Activated CD4-positive, alpha-beta T cell treated with anti-CD3 and anti-CD28 coated beads, Interleukin-2, amount 50 U/mL, for 16 hours (primary cell): ENCODE measurements around the gene C10orf53.

ENCODE experiments used
- DNase-seq: peaks from one replicate; pipeline ENCODE4 v3.0.0-alpha.2; 2020

Gene C10orf53

GRCh38 chr10:49739426-49739825, 60.0 kb downstream of the C10orf53 start:
- DNase-seq, result no peak

- DNase-seq, result no peak
These were observed 61.1 kb downstream of the C10orf53 start for GRCh38 chr10:49740346-49741107.

GRCh38 chr10:49741108-49741995, 61.9 kb downstream of the C10orf53 start:
- no peak for DNase-seq

GRCh38 chr10:49742683-49743463, 63.4 kb downstream of the C10orf53 start:
- no peak for DNase-seq

DNA sequence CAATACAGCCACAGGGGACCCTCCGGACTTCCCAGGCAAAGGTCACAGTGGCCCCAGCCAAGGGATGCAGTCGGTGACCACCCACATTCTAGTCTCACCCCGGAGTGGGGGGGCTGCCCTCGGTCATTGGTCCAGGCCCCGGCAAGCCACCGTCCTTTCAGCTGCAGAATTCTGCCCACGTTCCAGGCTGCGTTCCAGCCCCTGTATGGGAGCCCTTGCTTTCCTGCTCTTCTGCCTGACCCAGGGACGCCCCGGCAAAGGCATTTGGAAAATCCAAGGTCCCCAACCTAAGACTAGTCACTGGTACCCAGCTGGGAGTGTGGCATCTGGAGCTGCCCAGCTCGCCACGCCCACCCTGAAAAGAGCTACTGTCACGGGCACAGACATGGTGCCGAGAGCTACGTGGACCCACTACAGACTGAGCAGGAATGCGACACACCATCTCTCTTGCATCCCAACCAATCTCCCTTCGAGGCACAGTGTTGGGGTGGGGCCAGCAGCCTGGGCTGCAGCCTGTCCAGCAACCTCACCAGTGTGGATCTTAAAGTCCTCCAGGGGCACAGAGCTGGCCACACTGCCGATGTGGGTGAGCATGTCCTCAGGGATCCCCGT, 64.1 kb downstream of the C10orf53 start:
- DNase-seq, result no peak

DNA sequence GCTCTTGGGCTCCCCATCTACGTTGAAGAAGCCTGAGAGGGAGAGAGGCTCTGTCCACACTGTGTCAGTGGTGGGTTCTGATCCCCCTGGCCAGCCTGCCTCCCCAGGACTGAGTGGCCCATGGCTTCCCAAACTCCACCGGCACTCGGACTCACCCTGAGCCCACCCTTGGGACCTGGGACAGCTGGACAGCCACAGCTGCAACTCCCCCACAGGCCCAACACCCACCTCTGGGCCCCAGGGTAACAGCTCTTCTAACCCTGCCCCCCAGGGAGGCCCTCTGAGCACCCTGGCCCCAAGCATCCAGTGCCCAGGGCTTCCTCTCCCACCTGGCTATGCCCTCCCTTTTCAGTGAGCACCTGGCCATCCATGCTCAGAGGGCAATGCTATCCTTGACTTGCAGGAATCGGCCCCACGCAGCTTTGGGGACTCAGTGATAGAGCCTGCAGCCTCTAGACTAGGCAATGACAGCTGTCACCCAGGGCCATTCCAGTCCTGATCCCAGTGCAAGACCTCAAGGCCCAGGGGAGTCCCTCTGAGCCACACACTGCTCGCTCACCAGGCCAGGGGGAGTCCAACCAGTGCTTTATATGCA, 64.7 kb downstream of the C10orf53 start:
- no peak for DNase-seq

DNA sequence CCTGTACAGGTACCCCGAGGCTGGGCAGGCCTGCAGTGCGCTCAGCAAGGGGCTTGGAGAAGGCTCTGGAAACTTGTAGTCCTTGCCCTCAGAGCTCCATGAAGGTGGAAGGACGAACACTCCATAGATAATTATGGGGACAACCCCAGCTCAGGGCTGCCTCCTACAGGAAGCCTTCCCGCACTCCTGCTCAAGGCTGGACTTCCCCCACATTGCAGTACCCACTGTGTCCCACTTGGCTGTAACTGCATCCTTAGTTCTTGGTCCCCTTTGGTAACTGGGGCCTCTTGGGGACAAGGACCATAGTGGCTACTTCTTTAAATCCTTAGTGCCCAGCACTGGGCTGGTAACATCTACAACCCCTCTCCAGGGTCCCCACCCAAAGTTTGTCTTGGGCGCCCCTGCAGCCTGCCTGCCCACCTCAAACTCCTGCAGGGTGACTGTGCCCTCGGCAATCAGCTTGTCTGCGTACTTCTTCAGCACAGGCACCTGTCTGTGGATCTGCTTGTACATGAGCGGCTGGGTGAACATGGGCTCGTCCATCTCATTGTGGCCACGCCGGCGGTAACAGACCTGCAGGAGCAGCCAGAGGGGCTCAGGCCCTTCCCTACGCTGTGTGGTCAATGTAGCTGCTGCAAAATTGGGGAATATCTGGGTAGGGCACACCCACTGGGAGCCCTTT, 65.6 kb downstream of the C10orf53 start:
- no peak for DNase-seq

GRCh38 chr10:49745756-49746155, 66.3 kb downstream of the C10orf53 start:
- DNase-seq, result no peak

GRCh38 chr10:49746626-49747302, 67.3 kb downstream of the C10orf53 start:
- DNase-seq, result no peak
